Mesenchymal stem cell (in vitro differentiated cells and primary cell): ENCODE data around the gene TMEM213.

ENCODE experiments used
- DNase-seq: peaks from one replicate; pipeline ENCODE4 v3.0.0-alpha.2; 2013
- H2AFZ ChIP-seq: one replicate; pipeline ENCODE4 v1.6.1; 2013; ENCODE audit warnings: low read depth, mild to moderate bottlenecking, control low read depth, inconsistent platforms, low read length, moderate library complexity
- H2AK5ac ChIP-seq: 2 replicates; pipeline ENCODE4 v1.6.1; 2013; ENCODE audit warnings: low read length, moderate library complexity, mild to moderate bottlenecking, inconsistent platforms; ENCODE audit not compliant: severe bottlenecking
- H2BK120ac ChIP-seq: one replicate; pipeline ENCODE4 v1.6.1; 2013; ENCODE audit warnings: low read depth, mild to moderate bottlenecking, inconsistent platforms, low read length, moderate library complexity
- H2BK12ac ChIP-seq, 2 experiments: one replicate each; pipeline ENCODE4 v1.6.1; 2013; ENCODE audit warnings: inconsistent platforms in 2 of 2, low read length in 2 of 2, mild to moderate bottlenecking in 2 of 2, moderate library complexity in 2 of 2, control low read depth in 1 of 2
- H2BK15ac ChIP-seq: one replicate; pipeline ENCODE4 v1.6.1; 2013; ENCODE audit warnings: mild to moderate bottlenecking, low read depth, inconsistent platforms; ENCODE audit not compliant: poor library complexity, severe bottlenecking
- H2BK5ac ChIP-seq: 2 replicates; pipeline ENCODE4 v1.6.1; 2013; ENCODE audit warnings: low read depth, mild to moderate bottlenecking, low read length, control low read depth, inconsistent platforms; ENCODE audit not compliant: poor library complexity, severe bottlenecking
- H3K14ac ChIP-seq, 2 experiments: one replicate each; pipeline ENCODE4 v1.6.1; 2013; ENCODE audit warnings: inconsistent platforms in 2 of 2, low read length in 2 of 2, control low read depth in 1 of 2, mild to moderate bottlenecking in 1 of 2, moderate library complexity in 1 of 2
- H3K18ac ChIP-seq, 2 experiments: one replicate each; pipeline ENCODE4 v1.6.1; 2013; ENCODE audit warnings: inconsistent platforms in 2 of 2, low read length in 2 of 2, control low read depth in 1 of 2, low read depth in 1 of 2, mild to moderate bottlenecking in 1 of 2
- H3K23ac ChIP-seq, 2 experiments: one replicate each; pipeline ENCODE4 v1.6.1; 2013; ENCODE audit warnings: inconsistent platforms in 2 of 2, low read length in 2 of 2, mild to moderate bottlenecking in 2 of 2, moderate library complexity in 2 of 2, control low read depth in 1 of 2
- H3K27ac ChIP-seq: 2 replicates; pipeline ENCODE4 v1.5.1; 2013; ENCODE audit warnings: mild to moderate bottlenecking, moderate library complexity, low read length, control low read depth, inconsistent platforms; ENCODE audit not compliant: poor library complexity, severe bottlenecking
- H3K27me3 ChIP-seq, 2 experiments: 2 replicates each; pipeline versions ENCODE4 v1.6.1 to v1.7.0; 2013; ENCODE audit warnings: low read length in 2 of 2, mild to moderate bottlenecking in 2 of 2, moderate library complexity in 2 of 2, control low read depth in 1 of 2, inconsistent platforms in 1 of 2; ENCODE audit not compliant: control insufficient read depth in 1 of 2, insufficient read depth in 1 of 2
- H3K36me3 ChIP-seq, 2 experiments: 2 replicates each; pipeline versions ENCODE4 v1.6.1 to v1.7.0; 2013; ENCODE audit warnings: low read length in 2 of 2, control low read depth in 1 of 2, inconsistent platforms in 1 of 2, low read depth in 1 of 2, mild to moderate bottlenecking in 1 of 2; ENCODE audit not compliant: insufficient read depth in 2 of 2, control insufficient read depth in 1 of 2
- H3K4ac ChIP-seq, 2 experiments: one replicate each; pipeline ENCODE4 v1.6.1; 2013; ENCODE audit warnings: inconsistent platforms in 2 of 2, low read length in 2 of 2, mild to moderate bottlenecking in 2 of 2, moderate library complexity in 2 of 2, control low read depth in 1 of 2, low read depth in 1 of 2
- H3K4me1 ChIP-seq: 2 replicates; pipeline ENCODE4 v1.6.1; 2013; ENCODE audit warnings: low read depth, low read length, control low read depth; ENCODE audit not compliant: control insufficient read depth, insufficient read depth
- H3K4me2 ChIP-seq: 2 replicates; pipeline ENCODE4 v1.6.1; 2013; ENCODE audit warnings: low read length, mild to moderate bottlenecking, inconsistent platforms; ENCODE audit not compliant: poor library complexity, severe bottlenecking
- H3K4me3 ChIP-seq, 2 experiments: 2 replicates each; pipeline versions ENCODE4 v1.5.1 to v1.7.0; 2013; ENCODE audit warnings: low read length in 2 of 2, mild to moderate bottlenecking in 2 of 2, control low read depth in 1 of 2, low read depth in 1 of 2; ENCODE audit not compliant: insufficient read depth in 1 of 2
- H3K79me1 ChIP-seq: replicated peaks from 2 replicates; pipeline ENCODE4 v1.6.1; 2013; ENCODE audit warnings: mild to moderate bottlenecking, control low read depth, low read length, inconsistent platforms; ENCODE audit not compliant: poor library complexity, severe bottlenecking
- H3K9ac ChIP-seq: 2 replicates; pipeline ENCODE4 v1.7.0; 2013; ENCODE audit warnings: mild to moderate bottlenecking, low read length, moderate library complexity
- H3K9me3 ChIP-seq: 2 replicates; pipeline ENCODE4 v1.7.0; 2013; ENCODE audit warnings: mild to moderate bottlenecking, low read length; ENCODE audit not compliant: control insufficient read depth
- H4K8ac ChIP-seq: one replicate; pipeline ENCODE4 v1.6.1; 2013; ENCODE audit warnings: inconsistent platforms, mild to moderate bottlenecking, low read length, moderate library complexity
- H4K91ac ChIP-seq: one replicate; pipeline ENCODE4 v1.6.1; 2013; ENCODE audit warnings: mild to moderate bottlenecking, low read length, inconsistent platforms
- WGBS: methylation state at CpG from one replicate; pipeline ENCODE4 v1.1.7; 2013; ENCODE audit warnings: mixed read lengths; 5-methylcytosine and 5-hydroxymethylcytosine counted together

The TMEM213 gene

GRCh38 chr7:138755331-138755747 lies 42.5 kb upstream of the TMEM213 start:
- H3K14ac ChIP-seq, result peak overlapping the region in 1 of 2 experiments; percentile 77
- H3K27me3 ChIP-seq, result peaks cover 0 to 10% of the 10 kb centered on the region in 2 experiments
- no peak overlapping the region for H2AFZ ChIP-seq
- H2AK5ac ChIP-seq, result peak overlapping the region; percentile 92
- peak overlapping the region; percentile 87 for H2BK5ac ChIP-seq
- H4K8ac ChIP-seq, result no peak overlapping the region
- no peaks in the 10 kb centered on the region for H3K79me1 ChIP-seq
- H3K27ac ChIP-seq, result peak overlapping the region; percentile 88
- H3K4me3 ChIP-seq, result no peak overlapping the region
- no peaks in the 10 kb centered on the region for H3K9me3 ChIP-seq
- H3K23ac ChIP-seq, result no peak overlapping the region
- peaks cover 0 to 7% of the 10 kb centered on the region in 2 experiments for H3K36me3 ChIP-seq
- no peak for DNase-seq
- H4K91ac ChIP-seq, result no peak overlapping the region
- peak overlapping the region; percentile 38 for H3K4me2 ChIP-seq
- H2BK120ac ChIP-seq, result no peak overlapping the region
- no peak overlapping the region for H3K18ac ChIP-seq
- 85% methylated on average over 10 of the region's 10 CpGs for WGBS
- no peak overlapping the region for H2BK12ac ChIP-seq
- H3K4ac ChIP-seq, result no peak overlapping the region
- no peak overlapping the region for H2BK15ac ChIP-seq
- peaks cover 27% of the 10 kb centered on the region for H3K4me1 ChIP-seq
- H3K9ac ChIP-seq, result no peak overlapping the region

DNA sequence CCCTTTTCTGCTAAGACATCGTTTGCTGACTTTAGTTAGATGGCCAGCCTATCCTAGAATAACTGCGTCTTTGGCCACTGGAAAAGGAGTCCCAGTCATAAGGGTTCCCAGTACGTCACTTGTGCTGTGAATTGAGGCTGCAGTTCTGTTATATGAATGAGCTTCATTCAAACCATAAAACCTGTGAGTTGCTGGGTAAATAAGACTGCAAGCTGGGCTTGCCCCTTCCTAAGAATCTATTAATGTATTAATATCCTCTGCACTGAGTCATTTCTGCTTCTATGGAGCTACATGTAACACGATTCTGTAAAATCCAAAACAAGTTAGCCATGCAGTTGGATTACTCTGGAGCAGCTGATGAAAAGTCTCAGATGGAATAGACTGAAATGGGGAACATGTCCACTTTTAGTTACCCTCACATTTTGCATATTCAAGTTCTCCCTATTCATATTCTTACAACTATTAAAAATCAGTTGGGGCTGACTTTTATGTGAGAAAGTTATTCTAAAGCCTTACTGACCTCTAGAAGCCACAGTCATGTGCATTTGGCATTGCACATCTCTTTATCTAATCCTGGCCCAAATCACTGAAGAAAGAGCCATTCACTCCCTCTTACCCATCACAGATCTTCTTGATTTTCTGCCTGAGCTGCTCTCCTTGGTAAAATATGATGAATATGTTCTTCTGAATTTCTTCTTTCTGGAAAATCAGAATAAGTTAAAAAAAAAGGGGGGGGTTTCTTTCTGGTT lies 41.8 kb upstream of the TMEM213 start:
- Histone ChIP-seq H2AK5ac (peak overlapping the region; percentile 92), H3K4me3 (no peak overlapping the region), H3K36me3 (peaks cover 0 to 3% of the 10 kb centered on the region in 2 experiments), H3K27me3 (peaks cover 0 to 9% of the 10 kb centered on the region in 2 experiments), H4K91ac (no peak overlapping the region), H3K27ac (peak overlapping the region; percentile 88), H2BK120ac (no peak overlapping the region), H3K4ac (no peak overlapping the region), H2AFZ (no peak overlapping the region), H2BK15ac (no peak overlapping the region), H3K9me3 (no peaks in the 10 kb centered on the region), H3K4me1 (peaks cover 23% of the 10 kb centered on the region), H3K9ac (no peak overlapping the region), H3K18ac (no peak overlapping the region), H2BK5ac (no peak overlapping the region), H4K8ac (no peak overlapping the region), H2BK12ac (no peak overlapping the region), H3K14ac (no peak overlapping the region), H3K79me1 (no peaks in the 10 kb centered on the region), H3K23ac (no peak overlapping the region), H3K4me2 (peak overlapping the region; percentile 38)
- DNase-seq, result no peak
- 76% methylated on average over 4 of the region's 4 CpGs for WGBS

GRCh38 chr7:138756591-138757242 lies 41.1 kb upstream of the TMEM213 start:
- Histone ChIP-seq H3K18ac (no peak overlapping the region), H4K8ac (no peak overlapping the region), H4K91ac (no peak overlapping the region), H3K9ac (no peak overlapping the region), H3K36me3 (no peaks in the 10 kb centered on the region), H3K4me3 (no peak overlapping the region), H2BK12ac (no peak overlapping the region), H3K27ac (peak overlapping the region; percentile 2), H2AK5ac (no peak overlapping the region), H3K79me1 (no peaks in the 10 kb centered on the region), H3K4ac (no peak overlapping the region), H3K23ac (no peak overlapping the region), H3K9me3 (no peaks in the 10 kb centered on the region), H3K4me1 (peaks cover 20% of the 10 kb centered on the region), H3K4me2 (no peak overlapping the region), H2BK5ac (no peak overlapping the region), H3K14ac (no peak overlapping the region), H2BK15ac (no peak overlapping the region), H3K27me3 (peaks cover 0 to 2% of the 10 kb centered on the region in 2 experiments), H2BK120ac (no peak overlapping the region), H2AFZ (no peak overlapping the region)
- 94% methylated on average over 2 of the region's 4 CpGs for WGBS
- no peak for DNase-seq

- WGBS, result 72% methylated on average over 2 of the region's 2 CpGs
- Histone ChIP-seq H3K4me3 (no peak overlapping the region), H2AK5ac (no peak overlapping the region), H3K9ac (no peak overlapping the region), H3K14ac (no peak overlapping the region), H4K8ac (no peak overlapping the region), H3K9me3 (peaks cover 2% of the 10 kb centered on the region), H3K23ac (no peak overlapping the region), H2AFZ (no peak overlapping the region), H3K4me1 (no peaks in the 10 kb centered on the region), H3K36me3 (no peaks in the 10 kb centered on the region), H3K79me1 (no peaks in the 10 kb centered on the region), H3K27me3 (no peaks in the 10 kb centered on the region), H3K27ac (no peak overlapping the region), H3K4me2 (no peak overlapping the region), H2BK120ac (no peak overlapping the region), H3K4ac (no peak overlapping the region), H2BK12ac (no peak overlapping the region), H3K18ac (no peak overlapping the region), H4K91ac (no peak overlapping the region), H2BK5ac (no peak overlapping the region), H2BK15ac (no peak overlapping the region)
- no peak for DNase-seq
Measured at GRCh38 chr7:138768241-138768640, 29.6 kb upstream of the TMEM213 start.
